GM21723 (cell line): ENCODE data around the gene CCDC121.
A peak's percentile ranks its signal among the peaks of the same experiment; 100 is the strongest.

Experiments
- ATAC-seq: cut with Tn5 transposase; IDR thresholded peaks from one replicate; pipeline ENCODE4 v1.9.1; 2021; ENCODE audit warnings: mild to moderate bottlenecking, moderate library complexity; ENCODE audit not compliant: unreplicated experiment

The CCDC121 gene, protein sequence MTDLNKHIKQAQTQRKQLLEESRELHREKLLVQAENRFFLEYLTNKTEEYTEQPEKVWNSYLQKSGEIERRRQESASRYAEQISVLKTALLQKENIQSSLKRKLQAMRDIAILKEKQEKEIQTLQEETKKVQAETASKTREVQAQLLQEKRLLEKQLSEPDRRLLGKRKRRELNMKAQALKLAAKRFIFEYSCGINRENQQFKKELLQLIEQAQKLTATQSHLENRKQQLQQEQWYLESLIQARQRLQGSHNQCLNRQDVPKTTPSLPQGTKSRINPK

GRCh38 chr2:27628767-27629709 is at the start of gene CCDC121, which contains the start of gene GPN1:
Gene CCDC121 (minus strand): TSS chr2:27629012. CDS start chr2:27627799, 1,213 bp downstream.
Gene GPN1 (plus strand): TSS chr2:27629050. CDS start chr2:27629059, 9 bp downstream.
- ATAC-seq = peak; percentile 98

GRCh38 chr2:27672723-27673486 is 44.1 kb upstream of the CCDC121 start:
- ATAC-seq = no peak

GRCh38 chr2:27671235-27671634 is 42.4 kb upstream of the CCDC121 start:
- ATAC-seq = no peak

DNA sequence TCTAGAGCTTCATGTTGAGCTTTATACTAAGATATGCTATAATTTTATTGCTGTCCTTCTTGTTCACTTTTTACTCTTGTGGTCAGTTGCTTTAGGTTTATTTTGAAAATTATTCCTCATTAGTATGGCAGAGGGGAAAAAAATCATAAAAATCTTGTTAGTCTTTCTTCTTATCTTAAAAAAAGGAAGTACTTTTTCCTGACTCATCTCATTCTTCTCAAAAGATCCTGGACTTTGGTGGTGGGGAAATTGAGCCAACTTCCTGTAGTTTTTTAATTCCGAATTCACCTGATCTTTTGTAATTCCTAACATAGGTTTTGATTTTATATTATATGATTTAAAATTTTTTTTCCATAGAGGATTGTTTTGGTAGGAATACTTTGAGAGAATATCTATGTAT is 38.6 kb upstream of the CCDC121 start:
- ATAC-seq = no peak

GRCh38 chr2:27664622-27665363 is 36.0 kb upstream of the CCDC121 start:
- no peak for ATAC-seq

GRCh38 chr2:27664154-27664574 is 35.4 kb upstream of the CCDC121 start:
- ATAC-seq = peak; percentile 34

GRCh38 chr2:27663285-27664153 is 34.7 kb upstream of the CCDC121 start, which contains the start of the genes SLC4A1AP and SUPT7L:
Gene SLC4A1AP (plus strand): TSS chr2:27663889. CDS start chr2:27663915, 26 bp downstream.
Gene SUPT7L (minus strand): TSS chr2:27663614. CDS start chr2:27662192, 1,422 bp downstream.
- ATAC-seq = peak; percentile 71

DNA sequence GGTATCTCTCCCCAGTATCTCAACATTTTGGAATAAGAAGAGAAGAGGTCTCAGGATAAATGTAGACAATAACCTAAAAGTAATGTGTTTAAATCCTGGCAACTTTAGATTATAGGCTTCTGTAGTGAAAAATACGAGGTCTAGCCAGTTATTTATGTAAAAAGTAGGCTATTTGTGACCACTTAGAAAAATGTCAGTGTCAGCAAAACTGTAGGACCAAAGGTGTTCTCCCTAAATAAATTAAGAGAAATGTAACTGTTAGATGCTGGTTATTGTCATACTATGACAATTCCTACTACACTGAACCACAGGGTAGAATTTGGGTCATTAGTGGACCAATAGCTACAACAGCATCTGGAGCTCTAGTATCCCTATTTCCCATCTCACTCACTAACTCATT is 32.6 kb upstream of the CCDC121 start:
- ATAC-seq = no peak

DNA sequence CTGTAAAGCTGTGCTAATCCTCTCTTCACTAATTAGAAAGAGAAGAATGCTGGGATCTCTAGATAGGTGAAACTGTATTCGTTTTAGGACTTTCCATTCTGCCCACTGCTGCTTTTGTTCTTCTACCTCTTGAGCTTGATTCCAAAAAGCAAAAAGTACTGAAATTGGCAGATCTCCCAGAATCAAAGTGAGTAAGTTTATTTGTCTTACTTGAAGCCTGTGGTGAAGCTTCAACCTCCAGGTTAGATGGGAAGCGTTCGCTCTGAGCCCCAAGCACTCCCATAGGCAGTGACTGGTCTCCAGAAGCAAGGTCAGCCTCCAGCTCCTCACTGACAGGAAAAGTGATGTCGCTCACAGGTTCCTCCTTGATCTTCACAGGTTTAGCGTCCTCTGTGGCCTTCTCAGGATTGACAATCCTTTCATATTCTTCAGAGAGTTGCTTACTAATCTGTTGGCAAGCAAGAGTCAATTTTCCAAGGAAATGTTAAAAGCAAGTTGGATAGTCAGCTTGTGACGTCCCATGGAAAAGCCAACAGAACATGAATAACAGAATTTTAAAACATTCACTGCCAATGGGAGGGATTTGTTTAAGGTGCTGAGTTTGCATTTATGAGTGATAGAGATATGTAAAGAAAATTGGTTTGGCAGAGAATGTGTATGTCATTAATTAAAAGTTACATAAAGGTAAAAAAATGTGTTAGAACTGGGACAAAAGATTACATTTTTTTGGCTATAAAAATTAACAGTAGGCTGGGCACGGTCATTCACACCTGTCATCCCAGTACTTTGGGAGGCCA is 26.5 kb upstream of the CCDC121 start:
- no peak for ATAC-seq

DNA sequence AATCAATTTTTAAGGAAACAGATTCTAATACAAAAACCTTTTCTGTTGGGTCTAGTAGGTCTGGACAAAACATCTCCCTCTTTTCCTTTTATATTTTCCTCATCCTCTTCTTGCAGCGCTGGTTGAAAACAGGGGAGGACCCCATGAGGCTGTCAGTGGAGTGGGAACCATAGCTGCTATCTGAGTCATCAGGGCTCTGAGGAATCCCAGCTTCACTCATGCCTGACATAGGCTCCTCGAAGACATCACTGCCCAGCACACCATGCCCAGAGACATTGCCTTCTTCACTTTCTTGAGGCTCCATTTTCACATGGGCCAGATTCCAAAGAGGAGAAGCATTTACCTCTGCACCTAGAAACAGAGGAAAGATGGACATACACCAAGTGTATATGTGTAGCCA is 24.6 kb upstream of the CCDC121 start:
- no peak for ATAC-seq

- no peak for ATAC-seq
Measured at GRCh38 chr2:27652790-27653189, 24.0 kb upstream of the CCDC121 start.

DNA sequence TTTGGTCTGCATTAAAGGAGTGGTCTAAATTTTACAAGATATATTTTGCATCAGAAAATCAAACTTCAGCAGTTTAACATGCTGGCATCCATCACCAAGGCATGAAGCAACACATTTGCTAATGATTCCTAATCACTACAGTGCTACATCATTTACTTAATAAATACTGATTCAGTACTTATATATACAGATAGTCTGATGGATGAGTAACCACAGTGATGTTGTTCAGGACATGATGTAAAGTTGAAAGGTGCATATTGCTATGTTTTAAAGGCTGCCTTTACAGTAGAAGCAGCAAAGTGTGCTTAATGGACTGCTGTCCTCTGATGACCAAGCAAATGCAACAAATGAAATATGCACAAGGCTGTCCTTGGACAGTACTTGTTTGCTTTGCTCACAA is 23.5 kb upstream of the CCDC121 start:
- ATAC-seq = no peak

DNA sequence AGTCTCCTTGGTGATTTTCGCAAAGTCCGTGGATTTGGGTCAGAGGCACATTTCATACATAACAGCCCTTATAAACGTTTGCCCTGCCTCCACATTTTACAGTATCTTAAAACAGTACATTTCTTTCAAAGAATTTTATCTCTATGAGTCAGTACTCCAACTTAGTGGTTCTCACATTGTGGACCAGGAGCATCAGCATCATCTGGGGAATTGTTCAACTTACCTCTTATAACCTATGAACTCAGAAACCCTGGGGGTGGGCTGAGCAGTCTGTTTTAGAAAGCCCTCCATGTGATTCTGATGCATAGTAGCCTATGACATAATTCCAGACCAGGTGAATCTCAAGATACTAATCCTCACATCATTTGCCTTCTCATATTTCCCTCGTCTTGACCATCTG is 22.2 kb upstream of the CCDC121 start:
- ATAC-seq = no peak

- no peak for ATAC-seq
Measured at GRCh38 chr2:27647737-27648136, 18.9 kb upstream of the CCDC121 start.

- no peak for ATAC-seq
Measured at GRCh38 chr2:27647289-27647688, 18.5 kb upstream of the CCDC121 start.

DNA sequence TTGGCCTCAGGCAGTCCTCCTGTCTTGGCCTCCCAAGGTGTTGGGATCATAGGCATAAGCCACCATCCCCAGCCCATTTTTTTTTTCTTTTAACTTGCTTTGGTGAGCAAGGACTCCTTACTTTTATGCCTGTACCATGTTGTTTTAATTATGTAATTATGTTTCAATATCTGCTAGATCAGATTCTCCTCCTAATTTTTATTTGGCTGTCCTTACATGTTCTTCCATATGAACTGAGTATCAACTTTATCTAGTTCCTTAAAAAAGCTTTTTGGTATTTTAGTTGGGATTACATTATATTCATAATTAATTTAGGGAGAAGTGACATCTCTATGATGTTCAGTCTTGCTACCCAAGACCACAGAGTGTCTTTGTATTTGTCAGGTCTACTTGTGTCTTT is 16.4 kb upstream of the CCDC121 start:
- ATAC-seq = no peak

GRCh38 chr2:27640722-27641245 is 12.0 kb upstream of the CCDC121 start:
- ATAC-seq = no peak

DNA sequence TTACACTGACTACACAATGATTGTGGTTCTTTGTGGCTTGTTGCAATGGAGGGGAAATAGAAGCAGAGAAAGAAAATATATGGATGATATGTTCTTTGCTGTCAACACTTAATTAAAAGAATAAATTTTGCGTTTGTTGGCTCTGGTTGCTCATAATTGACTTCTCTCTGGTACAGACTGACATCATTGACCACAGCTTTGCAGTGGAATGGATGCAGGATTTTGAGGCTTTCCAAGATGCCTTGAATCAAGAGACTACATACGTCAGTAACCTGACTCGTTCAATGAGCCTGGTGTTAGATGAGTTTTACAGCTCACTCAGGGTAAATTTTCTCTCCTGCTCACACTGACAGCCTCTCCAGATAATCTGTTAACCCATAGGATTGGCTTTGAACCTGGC is 9.9 kb upstream of the CCDC121 start:
- no peak for ATAC-seq
